B cell (primary cell): Measurements from ENCODE around the gene NME3.

ENCODE experiments used
- EZH2 ChIP-seq: IDR thresholded peaks from 2 replicates; pipeline ENCODE4 v1.6.1; 2012; ENCODE audit warnings: borderline replicate concordance, low read depth, mild to moderate bottlenecking, moderate library complexity, low read length; ENCODE audit not compliant: insufficient read depth, poor library complexity, severe bottlenecking
- TF ChIP-seq, protein P1 (sequence below): fragments of 200-600 bp; IDR thresholded peaks from one replicate; pipeline ENCODE4 v1.8.0; 2022; ENCODE audit warnings: antibody characterized with exemption, mild to moderate bottlenecking

DNA sequence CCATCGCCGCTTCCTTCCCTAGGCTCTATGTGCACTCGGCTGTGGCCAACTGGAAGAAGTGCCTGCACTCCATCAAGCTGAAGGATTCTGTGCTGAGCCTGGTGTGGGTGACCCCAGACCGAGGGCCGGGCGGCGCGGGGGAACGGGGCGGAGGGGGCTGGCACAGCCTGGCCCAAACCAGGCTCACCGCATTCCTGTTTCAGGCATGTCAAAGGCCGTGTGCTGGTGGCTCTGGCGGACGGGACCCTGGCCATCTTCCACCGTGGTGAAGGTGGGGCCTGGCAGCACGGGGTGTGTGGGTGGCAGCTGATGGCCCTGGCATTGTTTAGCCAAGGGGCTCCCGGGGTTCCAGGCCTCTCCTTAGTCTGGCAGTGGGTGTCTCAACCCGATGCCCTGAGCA, 4.6 kb downstream of the NME3 start:
- TF ChIP-seq, protein P1, sequence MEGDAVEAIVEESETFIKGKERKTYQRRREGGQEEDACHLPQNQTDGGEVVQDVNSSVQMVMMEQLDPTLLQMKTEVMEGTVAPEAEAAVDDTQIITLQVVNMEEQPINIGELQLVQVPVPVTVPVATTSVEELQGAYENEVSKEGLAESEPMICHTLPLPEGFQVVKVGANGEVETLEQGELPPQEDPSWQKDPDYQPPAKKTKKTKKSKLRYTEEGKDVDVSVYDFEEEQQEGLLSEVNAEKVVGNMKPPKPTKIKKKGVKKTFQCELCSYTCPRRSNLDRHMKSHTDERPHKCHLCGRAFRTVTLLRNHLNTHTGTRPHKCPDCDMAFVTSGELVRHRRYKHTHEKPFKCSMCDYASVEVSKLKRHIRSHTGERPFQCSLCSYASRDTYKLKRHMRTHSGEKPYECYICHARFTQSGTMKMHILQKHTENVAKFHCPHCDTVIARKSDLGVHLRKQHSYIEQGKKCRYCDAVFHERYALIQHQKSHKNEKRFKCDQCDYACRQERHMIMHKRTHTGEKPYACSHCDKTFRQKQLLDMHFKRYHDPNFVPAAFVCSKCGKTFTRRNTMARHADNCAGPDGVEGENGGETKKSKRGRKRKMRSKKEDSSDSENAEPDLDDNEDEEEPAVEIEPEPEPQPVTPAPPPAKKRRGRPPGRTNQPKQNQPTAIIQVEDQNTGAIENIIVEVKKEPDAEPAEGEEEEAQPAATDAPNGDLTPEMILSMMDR = no peak
- no peak for TF ChIP-seq EZH2
